NCI-H345 (cell line): ENCODE results near the gene KCTD4.
"Not testable (repeated sequence)": the region's sequence is repeated elsewhere in the genome, so short reads cannot be mapped to it uniquely, and the experiment has no call there.

ENCODE experiments used
- DNase-seq: peaks from one replicate; lab custom pipeline; 2025; lab: John Stamatoyannopoulos, UW

The KCTD4 gene

GRCh38 chr13:45215392-45216077, 14.7 kb upstream of the KCTD4 start:
- no peak for DNase-seq

- DNase-seq = no peak
Measured at GRCh38 chr13:45209229-45209628, 8.4 kb upstream of the KCTD4 start.

- DNase-seq = no peak
Measured at GRCh38 chr13:45208132-45208531, 7.3 kb upstream of the KCTD4 start.

- DNase-seq = peak; percentile 28
Measured at GRCh38 chr13:45207319-45207718, 6.5 kb upstream of the KCTD4 start.

GRCh38 chr13:45206340-45206739, 5.5 kb upstream of the KCTD4 start:
- no peak for DNase-seq

- no peak for DNase-seq
Measured at GRCh38 chr13:45205124-45205523, 4.3 kb upstream of the KCTD4 start.

GRCh38 chr13:45199711-45200110, 1.1 kb downstream of the KCTD4 start:
- DNase-seq = no peak

GRCh38 chr13:45198924-45199323, 1.9 kb downstream of the KCTD4 start:
- DNase-seq = no peak

- DNase-seq = no peak
Measured at GRCh38 chr13:45198041-45198440, 2.8 kb downstream of the KCTD4 start.

GRCh38 chr13:45196622-45197021, 4.2 kb downstream of the KCTD4 start:
- DNase-seq = no peak

- DNase-seq = no peak
Measured at GRCh38 chr13:45196096-45196495, 4.7 kb downstream of the KCTD4 start.

- DNase-seq = no peak
Measured at GRCh38 chr13:45195421-45195820, 5.4 kb downstream of the KCTD4 start.

- DNase-seq = no peak
Measured at GRCh38 chr13:45194081-45194939, 6.5 kb downstream of the KCTD4 start.

GRCh38 chr13:45191874-45192273, 9.0 kb downstream of the KCTD4 start:
- DNase-seq = no peak

- DNase-seq = not testable (repeated sequence)
Measured at GRCh38 chr13:45189511-45189910, 11.3 kb downstream of the KCTD4 start.

GRCh38 chr13:45189077-45189476, 11.8 kb downstream of the KCTD4 start:
- not testable (repeated sequence) for DNase-seq

GRCh38 chr13:45185286-45185685, 15.6 kb downstream of the KCTD4 start:
- DNase-seq = no peak

- DNase-seq = no peak
Measured at GRCh38 chr13:45184693-45185092, 16.2 kb downstream of the KCTD4 start.

- DNase-seq = no peak
Measured at GRCh38 chr13:45180713-45181601, 19.9 kb downstream of the KCTD4 start.

- DNase-seq = no peak
Measured at GRCh38 chr13:45180303-45180702, 20.5 kb downstream of the KCTD4 start.

- DNase-seq = no peak
Measured at GRCh38 chr13:45179428-45179827, 21.4 kb downstream of the KCTD4 start.
